Head of caudate nucleus (tissue), 42 donors: ENCODE data around the gene EFNA3.

ENCODE experiments used
- DNase-seq, 42 donors: peaks; one replicate each; pipeline versions ENCODE4 v3.0.0 to v3.0.0-alpha.2; 2020 to 2021; ENCODE audit warnings: mixed read lengths in 7 of 42
- intact Hi-C: fragments of 100-400 bp; cut with DNase I; formaldehyde crosslinking; loops from one replicate; pipeline ENCODE4 v1.15.0; 2022

Gene EFNA3

GRCh38 chr1:155079487-155080311 is 1.1 kb downstream of the EFNA3 start:
- intact Hi-C loops: no loop called here
- peak in 13 of 42 donors; percentile 19 to 58 (median 37) for DNase-seq

- intact Hi-C loops: no loop called here
- peak in 22 of 42 donors; percentile 25 to 61 (median 46) for DNase-seq
Observed at GRCh38 chr1:155080312-155081228, 1.9 kb downstream of the EFNA3 start.

GRCh38 chr1:155081472-155082300 is 3.0 kb downstream of the EFNA3 start:
- peak in 28 of 42 donors; percentile 19 to 75 (median 54) for DNase-seq
- intact Hi-C loops: no loop called here

GRCh38 chr1:155082301-155083051 is 3.8 kb downstream of the EFNA3 start:
- intact Hi-C loops: no loop called here
- DNase-seq: peak in 23 of 42 donors; percentile 31 to 78 (median 54)

GRCh38 chr1:155083052-155083541 is 4.5 kb downstream of the EFNA3 start:
- DNase-seq: no peak
- intact Hi-C loops: no loop called here

GRCh38 chr1:155083865-155084721 is 5.5 kb downstream of the EFNA3 start:
- DNase-seq: peak in 35 of 42 donors; percentile 37 to 85 (median 69)
- intact Hi-C loops: loop anchor here (1.0 kb wide), 1 partner anchor 39 kb away; no protein-coding TSS in a partner anchor

- DNase-seq: peak; percentile 88 to 97 (median 94)
- intact Hi-C loops: loop anchor here (1.0 kb wide), 1 partner anchor 40 kb away; no protein-coding TSS in a partner anchor
Observed at GRCh38 chr1:155084722-155085503, 6.3 kb downstream of the EFNA3 start.

- intact Hi-C loops: no loop called here
- DNase-seq: peak in 22 of 42 donors; percentile 33 to 74 (median 45)
Observed at GRCh38 chr1:155085504-155086127, 7.0 kb downstream of the EFNA3 start.

- peak in 40 of 42 donors; percentile 45 to 89 (median 78) for DNase-seq
- intact Hi-C loops: no loop called here
Observed at GRCh38 chr1:155086128-155086741, 7.6 kb downstream of the EFNA3 start.

- no peak for DNase-seq
- intact Hi-C loops: no loop called here
Observed at GRCh38 chr1:155086856-155087535, 8.4 kb downstream of the EFNA3 start.

- DNase-seq: peak; percentile 63 to 94 (median 86)
- intact Hi-C loops: loop anchor here (1.0 to 5.0 kb wide), 2 partner anchors 36 to 77 kb away; partner anchors contain the start of gene EFNA1
Observed at GRCh38 chr1:155091071-155092051, 12.7 kb downstream of the EFNA3 start.

- DNase-seq: no peak
- intact Hi-C loops: loop anchor here (5.0 kb wide), 1 partner anchor 35 kb away; the partner anchor contains the start of gene EFNA1
Observed at GRCh38 chr1:155092131-155092530, 13.5 kb downstream of the EFNA3 start.

GRCh38 chr1:155092641-155093040 is 14.0 kb downstream of the EFNA3 start:
- intact Hi-C loops: loop anchor here (5.0 kb wide), 1 partner anchor 35 kb away; the partner anchor contains the start of gene EFNA1
- DNase-seq: no peak
